Neural progenitor cell (in vitro differentiated cells): ENCODE results near the gene EBP. TPM values are rescaled to one million over a fixed set of nuclear protein-coding genes. Genes with fewer than 3 reads are reported as not detected.

ENCODE experiments used
- DNase-seq: peaks from one replicate; pipeline ENCODE4 v3.0.0-alpha.2; 2016; ENCODE audit warnings: low spot score
- H2AFZ ChIP-seq: fragments of 200-600 bp; sonication (generic); replicated peaks from 2 replicates; pipeline ENCODE4 v1.6.1; 2016; ENCODE audit warnings: antibody characterized with exemption
- H3F3A ChIP-seq: fragments of 200-600 bp; sonication (generic); 2 replicates; pipeline ENCODE4 v1.6.1; 2016; ENCODE audit warnings: antibody characterized with exemption, low read depth
- H3K27ac ChIP-seq: fragments of 200-600 bp; sonication (generic); 2 replicates; pipeline ENCODE4 v1.5.1; 2016; ENCODE audit warnings: mild to moderate bottlenecking
- H3K27me3 ChIP-seq: fragments of 200-600 bp; sonication (generic); 2 replicates; pipeline ENCODE4 v1.6.1; 2016; ENCODE audit warnings: mild to moderate bottlenecking, moderate library complexity
- H3K36me3 ChIP-seq: fragments of 200-600 bp; sonication (generic); 2 replicates; pipeline ENCODE4 v1.5.1; 2016
- H3K4me1 ChIP-seq: fragments of 200-600 bp; sonication (generic); 2 replicates; pipeline ENCODE4 v1.6.1; 2016; ENCODE audit warnings: mixed run types
- H3K4me2 ChIP-seq: fragments of 200-600 bp; sonication (generic); 2 replicates; pipeline ENCODE4 v1.6.1; 2016
- H3K4me3 ChIP-seq: fragments of 200-600 bp; sonication (generic); 2 replicates; pipeline ENCODE4 v1.5.1; 2016
- H3K79me2 ChIP-seq: fragments of 200-600 bp; sonication (generic); 2 replicates; pipeline ENCODE4 v1.6.1; 2016; ENCODE audit warnings: low read depth
- H3K9ac ChIP-seq: fragments of 200-600 bp; sonication (generic); 2 replicates; pipeline ENCODE4 v1.6.1; 2016
- H3K9me3 ChIP-seq: fragments of 200-600 bp; sonication (generic); 2 replicates; pipeline ENCODE4 v1.5.1; 2016; ENCODE audit warnings: low read depth
- H4K20me1 ChIP-seq: fragments of 200-600 bp; sonication (generic); 2 replicates; pipeline ENCODE4 v1.6.1; 2016; ENCODE audit warnings: low read depth
- H3K27ac Mint-ChIP-seq: 3 replicates; pipeline ENCODE4 v1.8.0; 2021; ENCODE audit warnings: mixed read lengths
- H3K27me3 Mint-ChIP-seq: 2 replicates; pipeline ENCODE4 v1.8.0; 2022; ENCODE audit warnings: low read depth, mild to moderate bottlenecking, inconsistent platforms, moderate library complexity, mixed read lengths; ENCODE audit not compliant: insufficient read depth
- H3K36me3 Mint-ChIP-seq: 3 replicates; pipeline ENCODE4 v1.8.0; 2021; ENCODE audit warnings: mixed read lengths
- H3K4me1 Mint-ChIP-seq: 3 replicates; pipeline ENCODE4 v1.8.0; 2021; ENCODE audit warnings: mixed read lengths
- H3K4me3 Mint-ChIP-seq: 3 replicates; pipeline ENCODE4 v1.8.0; 2021; ENCODE audit warnings: mild to moderate bottlenecking, moderate library complexity, mixed read lengths
- H3K9me3 Mint-ChIP-seq: 3 replicates; pipeline ENCODE4 v1.8.0; 2020; ENCODE audit warnings: mixed read lengths
- CTCF ChIP-seq: fragments of 200-600 bp; sonication (generic); IDR thresholded peaks from 2 replicates; pipeline ENCODE4 v1.5.1; 2017; ENCODE audit warnings: antibody characterized with exemption, mild to moderate bottlenecking
- EZH2 ChIP-seq: fragments of 200-600 bp; sonication (generic); IDR thresholded peaks from 2 replicates; pipeline ENCODE4 v1.6.1; 2017; ENCODE audit warnings: antibody characterized with exemption, mild to moderate bottlenecking, moderate library complexity
- EZH2phosphoT487 ChIP-seq: fragments of 200-600 bp; sonication (generic); IDR thresholded peaks from 2 replicates; pipeline ENCODE4 v1.6.1; 2017; ENCODE audit warnings: antibody characterized with exemption
- total RNA-seq: library from RNA; depleted of rRNA; stranded (reverse); fragments of >200 nt; gene quantifications from 2 replicates; pipeline ENCODE4 v1.2.3, GENCODE V29; 2015; ENCODE audit warnings: low replicate concordance

Gene EBP
- total RNA-seq, 1 donor from 2014 or later: 74.6 TPM

GRCh38 chrX:48489296-48489695, 32.3 kb upstream of the EBP start:
- Histone ChIP-seq H3K4me2 (no peak overlapping the region), H3K9ac (no peak overlapping the region), H4K20me1 (no peaks in the 10 kb centered on the region), H3K36me3 (no peaks in the 10 kb centered on the region), H3K9me3 (no peaks in the 10 kb centered on the region), H3K4me1 (no peaks in the 10 kb centered on the region), H3F3A (no peaks in the 10 kb centered on the region), H3K27ac (no peak overlapping the region), H3K27me3 (no peaks in the 10 kb centered on the region), H2AFZ (no peak overlapping the region), H3K79me2 (no peaks in the 10 kb centered on the region), H3K4me3 (no peak overlapping the region)
- TF ChIP-seq CTCF: no peak
- TF ChIP-seq EZH2: no peak
- TF ChIP-seq EZH2phosphoT487: no peak
- Mint-ChIP-seq H3K36me3 (no peaks in the 10 kb centered on the region), H3K27ac (no peak overlapping the region), H3K4me3 (no peak overlapping the region), H3K9me3 (peaks cover 5% of the 10 kb centered on the region), H3K4me1 (no peaks in the 10 kb centered on the region), H3K27me3 (peaks cover 3% of the 10 kb centered on the region)
- no peak for DNase-seq

GRCh38 chrX:48489892-48490291, 31.7 kb upstream of the EBP start:
- Mint-ChIP-seq H3K4me1 (no peaks in the 10 kb centered on the region), H3K27ac (no peak overlapping the region), H3K9me3 (peaks cover 5% of the 10 kb centered on the region), H3K4me3 (no peak overlapping the region), H3K27me3 (peaks cover 3% of the 10 kb centered on the region), H3K36me3 (no peaks in the 10 kb centered on the region)
- Histone ChIP-seq H3K9me3 (no peaks in the 10 kb centered on the region), H3K4me1 (no peaks in the 10 kb centered on the region), H3K79me2 (no peaks in the 10 kb centered on the region), H3F3A (no peaks in the 10 kb centered on the region), H3K36me3 (no peaks in the 10 kb centered on the region), H3K4me3 (no peak overlapping the region), H3K9ac (no peak overlapping the region), H3K27me3 (no peaks in the 10 kb centered on the region), H4K20me1 (no peaks in the 10 kb centered on the region), H3K27ac (no peak overlapping the region), H2AFZ (no peak overlapping the region), H3K4me2 (no peak overlapping the region)
- DNase-seq: no peak
- TF ChIP-seq EZH2 (no peak), EZH2phosphoT487 (no peak), CTCF (no peak)

GRCh38 chrX:48490661-48491060, 30.9 kb upstream of the EBP start:
- Mint-ChIP-seq H3K27me3 (peaks cover 5% of the 10 kb centered on the region), H3K27ac (no peak overlapping the region), H3K4me3 (no peak overlapping the region), H3K9me3 (peaks cover 5% of the 10 kb centered on the region), H3K4me1 (no peaks in the 10 kb centered on the region), H3K36me3 (no peaks in the 10 kb centered on the region)
- Histone ChIP-seq H3K27me3 (no peaks in the 10 kb centered on the region), H4K20me1 (no peaks in the 10 kb centered on the region), H3K79me2 (no peaks in the 10 kb centered on the region), H3F3A (no peaks in the 10 kb centered on the region), H3K4me2 (no peak overlapping the region), H3K4me3 (no peak overlapping the region), H3K9me3 (no peaks in the 10 kb centered on the region), H3K9ac (no peak overlapping the region), H2AFZ (no peak overlapping the region), H3K4me1 (no peaks in the 10 kb centered on the region), H3K36me3 (no peaks in the 10 kb centered on the region), H3K27ac (no peak overlapping the region)
- no peak for TF ChIP-seq CTCF
- no peak for TF ChIP-seq EZH2
- no peak for TF ChIP-seq EZH2phosphoT487
- no peak for DNase-seq

GRCh38 chrX:48491809-48492208, 29.8 kb upstream of the EBP start:
- no peak overlapping the region for H3K4me3 Mint-ChIP-seq
- H3K27me3 ChIP-seq: no peaks in the 10 kb centered on the region
- no peak overlapping the region for H3K9ac ChIP-seq
- no peaks in the 10 kb centered on the region for H3F3A ChIP-seq
- peaks cover 7% of the 10 kb centered on the region for H3K9me3 Mint-ChIP-seq
- no peaks in the 10 kb centered on the region for H3K4me1 ChIP-seq
- TF ChIP-seq EZH2phosphoT487 (no peak), CTCF (no peak), EZH2 (no peak)
- H3K4me3 ChIP-seq: no peak overlapping the region
- peak overlapping the region; percentile 46 for H3K27ac Mint-ChIP-seq
- no peak overlapping the region for H3K4me2 ChIP-seq
- no peaks in the 10 kb centered on the region for H3K79me2 ChIP-seq
- no peak overlapping the region for H2AFZ ChIP-seq
- H3K4me1 Mint-ChIP-seq: no peaks in the 10 kb centered on the region
- H4K20me1 ChIP-seq: no peaks in the 10 kb centered on the region
- H3K9me3 ChIP-seq: no peaks in the 10 kb centered on the region
- H3K36me3 ChIP-seq: no peaks in the 10 kb centered on the region
- no peak for DNase-seq
- peaks cover 5% of the 10 kb centered on the region for H3K27me3 Mint-ChIP-seq
- H3K27ac ChIP-seq: no peak overlapping the region
- H3K36me3 Mint-ChIP-seq: no peaks in the 10 kb centered on the region
